Cardiac fibroblast (primary cell): ENCODE data around the gene RNF32.
A peak's percentile ranks its signal among the peaks of the same experiment; 100 is the strongest.

Source experiments
- DNase-seq, 2 donors: peaks; one replicate each; pipeline versions ENCODE4 v3.0.0 to v3.0.0-alpha.2; 2010; ENCODE audit warnings: low read depth in 2 of 2
- H3K4me3 ChIP-seq, 2 donors: replicated peaks in 1 of 2; 1 replicate in 1 of 2; 2 replicates in 1 of 2; pipeline ENCODE4 v1.5.1; 2011; ENCODE audit warnings: low read depth in 2 of 2, low read length in 2 of 2, mild to moderate bottlenecking in 2 of 2, moderate library complexity in 1 of 2
- CTCF ChIP-seq: IDR thresholded peaks from one replicate; pipeline ENCODE4 v1.5.1; 2011; ENCODE audit warnings: low read depth, mild to moderate bottlenecking, low read length, inconsistent platforms

The RNF32 gene

GRCh38 chr7:156656598-156656997, 16.0 kb downstream of the RNF32 start:
- no peak overlapping the region for H3K4me3 ChIP-seq
- no peak for DNase-seq
- no peak for TF ChIP-seq CTCF

- DNase-seq: no peak
- H3K4me3 ChIP-seq: no peak overlapping the region
- TF ChIP-seq CTCF: no peak
Measured at GRCh38 chr7:156657681-156658080, 17.1 kb downstream of the RNF32 start.

- no peak for TF ChIP-seq CTCF
- no peak overlapping the region for H3K4me3 ChIP-seq
Measured at GRCh38 chr7:156659203-156659602, 18.6 kb downstream of the RNF32 start.

GRCh38 chr7:156659961-156660360, 19.4 kb downstream of the RNF32 start:
- TF ChIP-seq CTCF: no peak
- H3K4me3 ChIP-seq: no peak overlapping the region
- DNase-seq: no peak

More at GRCh38 chr7:156659203-156659602, 18.6 kb downstream of the RNF32 start:
- no peak for DNase-seq

GRCh38 chr7:156661637-156662036, 21.1 kb downstream of the RNF32 start:
- no peak for TF ChIP-seq CTCF
- DNase-seq: no peak
- H3K4me3 ChIP-seq: no peak overlapping the region

GRCh38 chr7:156662277-156662676, 21.7 kb downstream of the RNF32 start:
- DNase-seq: no peak
- H3K4me3 ChIP-seq: no peak overlapping the region
- no peak for TF ChIP-seq CTCF

- no peak for TF ChIP-seq CTCF
- DNase-seq: peak; percentile 10 to 22
- no peak overlapping the region for H3K4me3 ChIP-seq
Measured at GRCh38 chr7:156665101-156665500, 24.5 kb downstream of the RNF32 start.
